Liver (tissue), 9 donors: ENCODE data around the gene RANBP1. TPM values are rescaled to one million over a fixed set of nuclear protein-coding genes. Genes with fewer than 3 reads are reported as not detected.

Experiments
- DNase-seq: peaks from one replicate; pipeline ENCODE4 v3.0.0-alpha.2; 2017; ENCODE audit warnings: low spot score
- H3K27ac ChIP-seq, 2 donors: one replicate each; pipeline ENCODE4 v1.7.0; 2013; ENCODE audit warnings: inconsistent platforms in 2 of 2, low read length in 2 of 2, control low read depth in 1 of 2, low read depth in 1 of 2, mild to moderate bottlenecking in 1 of 2
- H3K27me3 ChIP-seq, 4 donors: one replicate each; pipeline versions ENCODE4 v1.6.1 to v1.7.0; 2013; ENCODE audit warnings: low read length in 3 of 4, inconsistent platforms in 1 of 4, mild to moderate bottlenecking in 1 of 4, moderate library complexity in 1 of 4; ENCODE audit not compliant: control insufficient read depth in 4 of 4, insufficient read depth in 4 of 4
- H3K36me3 ChIP-seq, 4 donors: one replicate each; pipeline versions ENCODE4 v1.6.1 to v1.7.0; 2013; ENCODE audit warnings: low read length in 3 of 4, mild to moderate bottlenecking in 3 of 4, low read depth in 1 of 4, moderate library complexity in 1 of 4; ENCODE audit not compliant: control insufficient read depth in 4 of 4, insufficient read depth in 3 of 4
- H3K4me1 ChIP-seq, 4 donors: one replicate each; pipeline versions ENCODE4 v1.6.1 to v1.7.0; 2013; ENCODE audit warnings: low read length in 3 of 4, mild to moderate bottlenecking in 3 of 4, moderate library complexity in 1 of 4; ENCODE audit not compliant: control insufficient read depth in 4 of 4, insufficient read depth in 4 of 4
- H3K4me3 ChIP-seq, 3 donors: one replicate each; pipeline versions ENCODE4 v1.6.1 to v1.7.0; 2013; ENCODE audit warnings: low read length in 3 of 3, control low read depth in 1 of 3, low read depth in 1 of 3, mild to moderate bottlenecking in 1 of 3
- H3K9ac ChIP-seq, 2 donors: one replicate each; pipeline ENCODE4 v1.7.0; 2013; ENCODE audit warnings: low read length in 2 of 2, mild to moderate bottlenecking in 2 of 2, moderate library complexity in 2 of 2, control low read depth in 1 of 2, low read depth in 1 of 2
- H3K9me3 ChIP-seq, 4 donors: one replicate each; pipeline versions ENCODE4 v1.6.1 to v1.7.0; 2013; ENCODE audit warnings: low read length in 3 of 4; ENCODE audit not compliant: control insufficient read depth in 4 of 4
- ATF3 ChIP-seq: IDR thresholded peaks from 2 replicates; pipeline ENCODE4 v1.6.1; 2016; ENCODE audit warnings: antibody characterized with exemption
- CTCF ChIP-seq: fragments of 150-350 bp; IDR thresholded peaks from 2 replicates; pipeline ENCODE4 v1.5.1; 2017; ENCODE audit warnings: improper control_type of control experiment, low read depth, low read length; ENCODE audit not compliant: missing input control
- EGR1 ChIP-seq, 2 donors: IDR thresholded peaks; 2 replicates each; pipeline ENCODE4 v1.6.1; 2016 to 2018; ENCODE audit warnings: antibody characterized with exemption in 2 of 2, low read depth in 2 of 2
- FOXA1 ChIP-seq: IDR thresholded peaks from 2 replicates; pipeline ENCODE4 v1.6.1; 2016; ENCODE audit warnings: antibody characterized with exemption
- FOXA2 ChIP-seq: IDR thresholded peaks from 2 replicates; pipeline ENCODE4 v1.6.1; 2016; ENCODE audit warnings: antibody characterized with exemption
- GABPA ChIP-seq, 2 donors: IDR thresholded peaks in 1 of 2; conservative IDR thresholded peaks in 1 of 2; 2 replicates each; pipeline ENCODE4 v1.6.1; 2016; ENCODE audit warnings: antibody characterized with exemption in 2 of 2, mild to moderate bottlenecking in 1 of 2, moderate library complexity in 1 of 2
- HNF4A ChIP-seq, 2 donors: conservative IDR thresholded peaks; 2 replicates each; pipeline ENCODE4 v1.6.1; 2016; ENCODE audit warnings: antibody characterized with exemption in 2 of 2, mild to moderate bottlenecking in 2 of 2
- HNF4G ChIP-seq: IDR thresholded peaks from 2 replicates; pipeline ENCODE4 v1.6.1; 2016; ENCODE audit warnings: antibody characterized with exemption
- JUND ChIP-seq, 2 donors: IDR thresholded peaks; 2 replicates each; pipeline ENCODE4 v1.6.1; 2016; ENCODE audit warnings: antibody characterized with exemption in 2 of 2
- NR2F2 ChIP-seq: IDR thresholded peaks from 2 replicates; pipeline ENCODE4 v1.6.1; 2016; ENCODE audit warnings: antibody characterized with exemption
- RAD21 ChIP-seq, 2 donors: IDR thresholded peaks; 2 replicates each; pipeline ENCODE4 v1.6.1; 2016; ENCODE audit warnings: antibody characterized with exemption in 2 of 2, mild to moderate bottlenecking in 2 of 2
- REST ChIP-seq: IDR thresholded peaks from 2 replicates; pipeline ENCODE4 v1.6.1; 2016; ENCODE audit warnings: antibody characterized with exemption, mild to moderate bottlenecking
- RXRA ChIP-seq, 2 donors: IDR thresholded peaks; 2 replicates each; pipeline ENCODE4 v1.6.1; 2017 to 2018; ENCODE audit warnings: antibody characterized with exemption in 2 of 2, mild to moderate bottlenecking in 1 of 2
- SP1 ChIP-seq: IDR thresholded peaks from 2 replicates; pipeline ENCODE4 v1.6.1; 2018; ENCODE audit warnings: antibody characterized with exemption, mild to moderate bottlenecking
- TAF1 ChIP-seq: conservative IDR thresholded peaks from 2 replicates; pipeline ENCODE4 v1.6.1; 2016; ENCODE audit warnings: antibody characterized with exemption, mild to moderate bottlenecking
- YY1 ChIP-seq: IDR thresholded peaks from 2 replicates; pipeline ENCODE4 v1.6.1; 2016; ENCODE audit warnings: antibody characterized with exemption, mild to moderate bottlenecking
- ZBTB33 ChIP-seq: IDR thresholded peaks from 2 replicates; pipeline ENCODE4 v1.6.1; 2016; ENCODE audit warnings: antibody characterized with exemption
- WGBS: extraction: QIAGEN DNeasy Blood & Tissue Kit; methylation state at CpG from one replicate; pipeline ENCODE4 v1.1.7; 2013; 5-methylcytosine and 5-hydroxymethylcytosine counted together
- polyA plus RNA-seq, 2 donors: library from polyadenylated mRNA; stranded (reverse) in 1 of 2; unstranded in 1 of 2; fragments of 200-250 nt in 1 of 2; fragments of >200 nt in 1 of 2; fragmentation: Nextera tagmentation in 1 of 2; extraction: Ambion mirVana in 1 of 2; gene quantifications; one replicate each; pipeline versions ENCODE4 v1.2.1 to v1.2.3, GENCODE V29; 2013 to 2015
- total RNA-seq, 2 donors: library from RNA; depleted of rRNA; stranded (reverse); fragments of >200 nt; gene quantifications; one replicate each; pipeline ENCODE4 v1.2.3, GENCODE V29; 2014
- TF ChIP-seq, protein P1 (sequence below): IDR thresholded peaks from 2 replicates; pipeline ENCODE4 v1.6.1; 2016; ENCODE audit warnings: antibody characterized with exemption
- donor health status: healthy.
- donor health status: healthy.
- donor health status: healthy.
- donor health status: healthy.
- donor health status: healthy.

The RANBP1 gene
- total and polyA plus RNA-seq, 4 donors: 62.3 to 102 (median 87.8) TPM

GRCh38 chr22:20170170-20170569 is 54.3 kb downstream of the RANBP1 start:
- H3K27ac ChIP-seq: no peak overlapping the region
- H3K4me1 ChIP-seq: peaks cover 7 to 36% (median 26%) of the 10 kb centered on the region in 4 donors
- H3K9ac ChIP-seq: no peak overlapping the region
- no peaks in the 10 kb centered on the region for H3K9me3 ChIP-seq
- H3K27me3 ChIP-seq: no peaks in the 10 kb centered on the region
- TF ChIP-seq NR2F2 (no peak), RAD21 (IDR thresholded peaks at IDR 0.05) (no peak), FOXA2 (no peak), ZBTB33 (no peak), HNF4G (no peak), FOXA1 (no peak), JUND (IDR thresholded peaks at IDR 0.05) (no peak)
- no peaks in the 10 kb centered on the region for H3K36me3 ChIP-seq
- DNase-seq: no peak
- no peak overlapping the region for H3K4me3 ChIP-seq
- WGBS: 88% methylated on average over 13 of the region's 13 CpGs

GRCh38 chr22:20171288-20172140 is 55.6 kb downstream of the RANBP1 start:
- Histone ChIP-seq H3K4me1 (peaks cover 7 to 36% (median 26%) of the 10 kb centered on the region in 4 donors), H3K27ac (no peak overlapping the region), H3K36me3 (no peaks in the 10 kb centered on the region), H3K9ac (no peak overlapping the region), H3K9me3 (no peaks in the 10 kb centered on the region), H3K4me3 (no peak overlapping the region), H3K27me3 (no peaks in the 10 kb centered on the region)
- WGBS: 80% methylated on average over 12 of the region's 12 CpGs
- TF ChIP-seq RAD21 (IDR thresholded peaks at IDR 0.05) (peak in 1 of 2 donors; percentile 63), ZBTB33 (no peak), HNF4G (no peak), ATF3 (no peak), EGR1 (IDR thresholded peaks at IDR 0.05; ENCODE audit: low read depth in 2 of 2) (no peak), YY1 (no peak), SP1 (no peak), FOXA1 (no peak), TAF1 (no peak), JUND (IDR thresholded peaks at IDR 0.05) (no peak), REST (no peak), FOXA2 (no peak), NR2F2 (no peak), CTCF (no peak), RXRA (IDR thresholded peaks at IDR 0.05) (peak in 1 of 2 donors; percentile 83), HNF4A (conservative IDR thresholded peaks at IDR 0.05) (peak; percentile 22 to 58), GABPA (IDR thresholded peaks at IDR 0.05 in 1 of 2, conservative IDR thresholded peaks at IDR 0.05 in 1 of 2) (no peak)
- TF ChIP-seq, protein P1, sequence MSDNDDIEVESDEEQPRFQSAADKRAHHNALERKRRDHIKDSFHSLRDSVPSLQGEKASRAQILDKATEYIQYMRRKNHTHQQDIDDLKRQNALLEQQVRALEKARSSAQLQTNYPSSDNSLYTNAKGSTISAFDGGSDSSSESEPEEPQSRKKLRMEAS: no peak
- DNase-seq: no peak
